ENCODE data around the gene PSTPIP1. TPM values are rescaled to one million over a fixed set of nuclear protein-coding genes. Genes with fewer than 3 reads are reported as not detected.

Gene PSTPIP1
- total RNA-seq, 2 donors from 2014 or later = 3.3 to 3.6 TPM

DNA sequence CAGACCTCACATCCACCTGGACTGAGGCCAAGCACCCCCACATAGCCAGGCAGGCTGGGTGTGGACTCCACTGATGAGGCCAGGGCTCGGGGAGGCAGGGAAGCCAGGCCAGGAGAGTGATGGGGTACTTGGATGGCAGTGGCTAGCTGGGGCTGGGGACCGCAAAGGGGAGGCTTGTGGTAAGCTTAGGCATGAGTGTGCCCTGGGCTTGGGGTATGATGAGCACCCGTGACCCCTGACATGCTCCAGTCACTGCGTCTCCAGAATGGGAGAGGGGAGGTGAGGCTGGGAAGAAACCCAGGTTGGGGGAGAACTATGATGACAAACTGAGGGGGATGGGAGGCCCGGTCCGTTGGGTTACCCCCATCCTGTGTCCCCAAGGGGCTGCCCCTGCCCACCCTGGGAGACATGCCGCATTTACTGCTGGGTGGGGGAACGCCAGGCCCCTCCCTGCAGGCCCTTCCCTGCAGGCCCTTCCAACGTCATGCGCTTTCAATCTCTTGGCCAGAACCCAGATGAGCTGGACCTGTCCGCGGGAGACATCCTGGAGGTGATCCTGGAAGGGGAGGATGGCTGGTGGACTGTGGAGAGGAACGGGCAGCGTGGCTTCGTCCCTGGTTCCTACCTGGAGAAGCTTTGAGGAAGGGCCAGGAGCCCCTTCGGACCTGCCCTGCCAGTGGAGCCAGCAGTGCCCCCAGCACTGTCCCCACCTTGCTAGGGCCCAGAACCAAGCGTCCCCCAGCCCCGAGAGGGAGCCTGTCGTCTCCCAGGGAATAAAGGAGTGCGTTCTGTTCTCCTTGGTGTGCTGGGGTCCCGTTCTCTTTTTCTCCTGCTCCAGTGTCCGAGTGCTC is 41.8 kb downstream of the PSTPIP1 start:
- Histone ChIP-seq H3K4me1 (no peaks in the 10 kb centered on the region), H3K36me3 (replicated peaks in 1 of 2; ENCODE audit: insufficient read depth in 1 of 2, low read depth in 2 of 2) (no peaks in the 10 kb centered on the region), H3K4me3 (no peak overlapping the region), H3K27me3 (no peaks in the 10 kb centered on the region), H3K9me3 (no peaks in the 10 kb centered on the region), H3K27ac (no peak overlapping the region)
- intact Hi-C loops (cut with DNase I) = no loop called here
- ATAC-seq (no peak), DNase-seq (peak in 1 of 4 donors; percentile 10)
- 92 to 95% methylated on average over 17 to 21 of the region's 22 CpGs for WGBS, 2 donors
- no peak for TF ChIP-seq POLR2A (IDR thresholded peaks at IDR 0.05)
- TF ChIP-seq CTCF (IDR thresholded peaks at IDR 0.05) = no peak

GRCh38 chr15:77037388-77038209 is 42.7 kb downstream of the PSTPIP1 start:
- Histone ChIP-seq H3K36me3 (replicated peaks in 1 of 2; ENCODE audit: insufficient read depth in 1 of 2, low read depth in 2 of 2) (no peaks in the 10 kb centered on the region), H3K4me3 (no peak overlapping the region), H3K9me3 (no peaks in the 10 kb centered on the region), H3K27me3 (no peaks in the 10 kb centered on the region), H3K4me1 (no peaks in the 10 kb centered on the region), H3K27ac (no peak overlapping the region)
- intact Hi-C loops (cut with DNase I) = no loop called here
- ATAC-seq (no peak), DNase-seq (peak in 2 of 4 donors; percentile 1 to 11)
- TF ChIP-seq CTCF (IDR thresholded peaks at IDR 0.05) (no peak), POLR2A (IDR thresholded peaks at IDR 0.05) (no peak)
- WGBS, 2 donors = 95 to 100% methylated on average over 4 to 10 of the region's 12 CpGs

- DNase-seq = no peak
- Histone ChIP-seq H3K27me3 (no peaks in the 10 kb centered on the region), H3K4me3 (no peak overlapping the region), H3K27ac (no peak overlapping the region), H3K9me3 (no peaks in the 10 kb centered on the region), H3K4me1 (no peaks in the 10 kb centered on the region), H3K36me3 (replicated peaks in 1 of 2; ENCODE audit: insufficient read depth in 1 of 2, low read depth in 2 of 2) (peaks cover 0 to 3% of the 10 kb centered on the region in 2 donors)
- ATAC-seq = no peak
- WGBS, 2 donors = 89% methylated on average over 10 of the region's 10 CpGs; no CpG with 5 or more reads in 1 of the 2 donors
- TF ChIP-seq POLR2A (IDR thresholded peaks at IDR 0.05) = no peak
- no peak for TF ChIP-seq CTCF (IDR thresholded peaks at IDR 0.05)
- intact Hi-C loops (cut with DNase I) = no loop called here
Observed at GRCh38 chr15:77038312-77039216, 43.6 kb downstream of the PSTPIP1 start.

DNA sequence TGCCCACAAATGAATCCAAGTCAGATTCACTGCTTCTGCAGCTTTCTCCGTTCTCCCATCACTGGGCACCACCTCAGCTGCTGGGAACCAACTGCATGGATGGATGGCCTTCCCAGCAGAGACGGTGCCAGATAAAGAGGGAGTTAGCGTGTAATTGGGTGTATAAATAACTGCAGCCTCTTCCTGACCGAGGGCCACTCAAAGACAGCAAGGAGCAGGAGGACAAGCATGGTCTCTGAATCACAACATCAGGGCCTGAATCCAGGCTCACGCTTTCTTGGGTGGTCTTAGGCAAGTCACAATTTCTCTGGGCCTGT is 44.2 kb downstream of the PSTPIP1 start:
- no peaks in the 10 kb centered on the region for H3K27me3 ChIP-seq
- WGBS, 2 donors = 83% methylated on average over 5 of the region's 5 CpGs; no CpG with 5 or more reads in 1 of the 2 donors
- intact Hi-C loops (cut with DNase I) = no loop called here
- H3K36me3 ChIP-seq (replicated peaks in 1 of 2; ENCODE audit: insufficient read depth in 1 of 2, low read depth in 2 of 2) = peaks cover 0 to 3% of the 10 kb centered on the region in 2 donors
- no peak for TF ChIP-seq POLR2A (IDR thresholded peaks at IDR 0.05)
- TF ChIP-seq CTCF (IDR thresholded peaks at IDR 0.05) = no peak
- DNase-seq (no peak), ATAC-seq (no peak)
- no peak overlapping the region for H3K4me3 ChIP-seq
- no peaks in the 10 kb centered on the region for H3K9me3 ChIP-seq
- H3K27ac ChIP-seq = no peak overlapping the region
- H3K4me1 ChIP-seq = no peaks in the 10 kb centered on the region
